Epidermal melanocyte (primary cell): ENCODE data around the gene ELFN2.
"Not testable (repeated sequence)": the region's sequence is repeated elsewhere in the genome, so short reads cannot be mapped to it uniquely, and the experiment has no call there.

Experiments used
- DNase-seq: peaks from one replicate; pipeline ENCODE4 v3.0.0; 2011; ENCODE audit warnings: low spot score; ENCODE audit not compliant: insufficient read length

ELFN2 gene

GRCh38 chr22:37411655-37412054, 15.6 kb downstream of the ELFN2 start:
- DNase-seq, result no peak

GRCh38 chr22:37410174-37411055, 16.9 kb downstream of the ELFN2 start:
- no peak for DNase-seq

GRCh38 chr22:37409459-37410050, 17.7 kb downstream of the ELFN2 start:
- no peak for DNase-seq

GRCh38 chr22:37409031-37409430, 18.2 kb downstream of the ELFN2 start:
- DNase-seq, result no peak

GRCh38 chr22:37407856-37408255, 19.4 kb downstream of the ELFN2 start:
- no peak for DNase-seq

GRCh38 chr22:37406441-37407235, 20.6 kb downstream of the ELFN2 start:
- DNase-seq, result no peak

GRCh38 chr22:37404091-37404490, 23.2 kb downstream of the ELFN2 start:
- no peak for DNase-seq

GRCh38 chr22:37403267-37403960, 23.9 kb downstream of the ELFN2 start:
- DNase-seq, result no peak

GRCh38 chr22:37402184-37402506, 25.1 kb downstream of the ELFN2 start:
- no peak for DNase-seq

GRCh38 chr22:37401401-37402183, 25.7 kb downstream of the ELFN2 start:
- no peak for DNase-seq

GRCh38 chr22:37400719-37401118, 26.6 kb downstream of the ELFN2 start:
- no peak for DNase-seq

- not testable (repeated sequence) for DNase-seq
Measured at GRCh38 chr22:37399457-37399856, 27.8 kb downstream of the ELFN2 start.

GRCh38 chr22:37397226-37397625, 30.1 kb downstream of the ELFN2 start:
- DNase-seq, result no peak

- no peak for DNase-seq
Measured at GRCh38 chr22:37396488-37397084, 30.7 kb downstream of the ELFN2 start.

- no peak for DNase-seq
Measured at GRCh38 chr22:37394341-37394740, 32.9 kb downstream of the ELFN2 start.

GRCh38 chr22:37393746-37394145, 33.5 kb downstream of the ELFN2 start:
- DNase-seq, result no peak

GRCh38 chr22:37392721-37393328, 34.5 kb downstream of the ELFN2 start:
- DNase-seq, result no peak

GRCh38 chr22:37391702-37392101, 35.6 kb downstream of the ELFN2 start:
- DNase-seq, result no peak

- DNase-seq, result no peak
Measured at GRCh38 chr22:37390075-37390474, 37.2 kb downstream of the ELFN2 start.

GRCh38 chr22:37388538-37388937, 38.7 kb downstream of the ELFN2 start:
- no peak for DNase-seq
